ENCODE results near the gene MAP1B.

MAP1B gene

GRCh38 chr5:72157625-72157962, 50.3 kb downstream of the MAP1B start:
- Histone ChIP-seq H2AFZ (ENCODE audit: low read length) (no peak overlapping the region), H3K27ac (ENCODE audit: low read length) (no peak overlapping the region), H3K4me3 (ENCODE audit: low read length) (no peak overlapping the region), H3K9me2 (replicated peaks; ENCODE audit: insufficient read depth, low read length) (no peaks in the 10 kb centered on the region), H3K79me2 (ENCODE audit: low read length) (no peaks in the 10 kb centered on the region), H4K20me1 (ENCODE audit: insufficient read depth, low read length) (no peaks in the 10 kb centered on the region), H3K9ac (ENCODE audit: low read length) (no peak overlapping the region), H3K27me3 (replicated peaks; ENCODE audit: insufficient read depth, low read length) (no peaks in the 10 kb centered on the region), H3K9me3 (replicated peaks; ENCODE audit: insufficient read depth, low read length) (no peaks in the 10 kb centered on the region), H3F3A (ENCODE audit: insufficient read depth, low read length) (no peaks in the 10 kb centered on the region), H3K36me3 (replicated peaks; ENCODE audit: insufficient read depth, low read length) (no peaks in the 10 kb centered on the region), H3K4me2 (ENCODE audit: low read depth, low read length) (no peak overlapping the region), H3K4me1 (ENCODE audit: low read length) (no peaks in the 10 kb centered on the region)
- no peak for DNase-seq
- TF ChIP-seq EZH2 (optimal IDR thresholded peaks at IDR 0.05; ENCODE audit: low read depth, low read length) (no peak), CTCF (IDR thresholded peaks at IDR 0.05; ENCODE audit: low read length) (no peak), EZH2phosphoT487 (IDR thresholded peaks at IDR 0.05; ENCODE audit: low read length) (no peak)

- Histone ChIP-seq H2AFZ (ENCODE audit: low read length) (no peak overlapping the region), H3K27ac (ENCODE audit: low read length) (no peak overlapping the region), H3K27me3 (replicated peaks; ENCODE audit: insufficient read depth, low read length) (no peaks in the 10 kb centered on the region), H3K4me3 (ENCODE audit: low read length) (no peak overlapping the region), H4K20me1 (ENCODE audit: insufficient read depth, low read length) (no peaks in the 10 kb centered on the region), H3K9me2 (replicated peaks; ENCODE audit: insufficient read depth, low read length) (no peaks in the 10 kb centered on the region), H3K9me3 (replicated peaks; ENCODE audit: insufficient read depth, low read length) (no peaks in the 10 kb centered on the region), H3K36me3 (replicated peaks; ENCODE audit: insufficient read depth, low read length) (no peaks in the 10 kb centered on the region), H3K9ac (ENCODE audit: low read length) (no peak overlapping the region), H3K4me2 (ENCODE audit: low read depth, low read length) (no peak overlapping the region), H3K79me2 (ENCODE audit: low read length) (no peaks in the 10 kb centered on the region), H3F3A (ENCODE audit: insufficient read depth, low read length) (no peaks in the 10 kb centered on the region), H3K4me1 (ENCODE audit: low read length) (no peaks in the 10 kb centered on the region)
- DNase-seq, result no peak
- no peak for TF ChIP-seq EZH2phosphoT487 (IDR thresholded peaks at IDR 0.05; ENCODE audit: low read length)
Measured at GRCh38 chr5:72159501-72159911, 52.2 kb downstream of the MAP1B start.

GRCh38 chr5:72160329-72160728, 53.1 kb downstream of the MAP1B start:
- no peak overlapping the region for H3K9ac ChIP-seq (ENCODE audit: low read length)
- DNase-seq, result no peak
- no peak overlapping the region for H3K4me2 ChIP-seq (ENCODE audit: low read depth, low read length)
- no peaks in the 10 kb centered on the region for H3K79me2 ChIP-seq (ENCODE audit: low read length)
- TF ChIP-seq CTCF (IDR thresholded peaks at IDR 0.05; ENCODE audit: low read length) (no peak), EZH2phosphoT487 (IDR thresholded peaks at IDR 0.05; ENCODE audit: low read length) (no peak), EZH2 (optimal IDR thresholded peaks at IDR 0.05; ENCODE audit: low read depth, low read length) (no peak)
- no peak overlapping the region for H3K4me3 ChIP-seq (ENCODE audit: low read length)
- H3K4me1 ChIP-seq (ENCODE audit: low read length), result no peaks in the 10 kb centered on the region
- no peaks in the 10 kb centered on the region for H3F3A ChIP-seq (ENCODE audit: insufficient read depth, low read length)
- no peaks in the 10 kb centered on the region for H4K20me1 ChIP-seq (ENCODE audit: insufficient read depth, low read length)
- no peak overlapping the region for H3K27ac ChIP-seq (ENCODE audit: low read length)
- no peak overlapping the region for H2AFZ ChIP-seq (ENCODE audit: low read length)
- no peaks in the 10 kb centered on the region for H3K27me3 ChIP-seq (replicated peaks; ENCODE audit: insufficient read depth, low read length)
- H3K36me3 ChIP-seq (replicated peaks; ENCODE audit: insufficient read depth, low read length), result no peaks in the 10 kb centered on the region
- H3K9me2 ChIP-seq (replicated peaks; ENCODE audit: insufficient read depth, low read length), result no peaks in the 10 kb centered on the region
- H3K9me3 ChIP-seq (replicated peaks; ENCODE audit: insufficient read depth, low read length), result no peaks in the 10 kb centered on the region

GRCh38 chr5:72160959-72161358, 53.7 kb downstream of the MAP1B start:
- Histone ChIP-seq H3K79me2 (ENCODE audit: low read length) (no peaks in the 10 kb centered on the region), H3F3A (ENCODE audit: insufficient read depth, low read length) (no peaks in the 10 kb centered on the region), H3K4me1 (ENCODE audit: low read length) (no peaks in the 10 kb centered on the region), H3K9me2 (replicated peaks; ENCODE audit: insufficient read depth, low read length) (no peaks in the 10 kb centered on the region), H3K4me2 (ENCODE audit: low read depth, low read length) (no peak overlapping the region), H4K20me1 (ENCODE audit: insufficient read depth, low read length) (no peaks in the 10 kb centered on the region), H3K27ac (ENCODE audit: low read length) (no peak overlapping the region), H2AFZ (ENCODE audit: low read length) (no peak overlapping the region), H3K4me3 (ENCODE audit: low read length) (no peak overlapping the region), H3K27me3 (replicated peaks; ENCODE audit: insufficient read depth, low read length) (no peaks in the 10 kb centered on the region), H3K36me3 (replicated peaks; ENCODE audit: insufficient read depth, low read length) (no peaks in the 10 kb centered on the region), H3K9me3 (replicated peaks; ENCODE audit: insufficient read depth, low read length) (no peaks in the 10 kb centered on the region), H3K9ac (ENCODE audit: low read length) (no peak overlapping the region)
- DNase-seq, result no peak
- TF ChIP-seq EZH2 (optimal IDR thresholded peaks at IDR 0.05; ENCODE audit: low read depth, low read length) (no peak), EZH2phosphoT487 (IDR thresholded peaks at IDR 0.05; ENCODE audit: low read length) (no peak), CTCF (IDR thresholded peaks at IDR 0.05; ENCODE audit: low read length) (no peak)

Data from MM.1S (cell line).